HG03095 (cell line): ENCODE results near the gene ZNF705A.
"Not testable (repeated sequence)": the region's sequence is repeated elsewhere in the genome, so short reads cannot be mapped to it uniquely, and the experiment has no call there.

Experiments
- ATAC-seq: cut with Tn5 transposase; IDR thresholded peaks from one replicate; pipeline ENCODE4 v1.9.1; 2021; ENCODE audit warnings: moderate library complexity; ENCODE audit not compliant: unreplicated experiment

Gene ZNF705A

GRCh38 chr12:8183346-8183745 lies 26.5 kb downstream of the ZNF705A start:
- ATAC-seq = not testable (repeated sequence)

GRCh38 chr12:8184206-8184605 lies 27.4 kb downstream of the ZNF705A start:
- not testable (repeated sequence) for ATAC-seq

GRCh38 chr12:8188088-8188487 lies 31.3 kb downstream of the ZNF705A start:
- not testable (repeated sequence) for ATAC-seq

- ATAC-seq = not testable (repeated sequence)
Observed at GRCh38 chr12:8197685-8198308, 41.0 kb downstream of the ZNF705A start.

- ATAC-seq = not testable (repeated sequence)
Observed at GRCh38 chr12:8218711-8219382, 62.0 kb downstream of the ZNF705A start.

- ATAC-seq = not testable (repeated sequence)
Observed at GRCh38 chr12:8221375-8221774, 64.6 kb downstream of the ZNF705A start.

- ATAC-seq = not testable (repeated sequence)
Observed at GRCh38 chr12:8221844-8222243, 65.0 kb downstream of the ZNF705A start.

GRCh38 chr12:8222303-8222702 lies 65.5 kb downstream of the ZNF705A start:
- not testable (repeated sequence) for ATAC-seq

- ATAC-seq = not testable (repeated sequence)
Observed at GRCh38 chr12:8223646-8224045, 66.8 kb downstream of the ZNF705A start.

- ATAC-seq = not testable (repeated sequence)
Observed at GRCh38 chr12:8224782-8225181, 68.0 kb downstream of the ZNF705A start.

GRCh38 chr12:8226355-8226754 lies 69.5 kb downstream of the ZNF705A start:
- no peak for ATAC-seq

- ATAC-seq = not testable (repeated sequence)
Observed at GRCh38 chr12:8226992-8227731, 70.3 kb downstream of the ZNF705A start, which contains the start of gene FAM90A1. Gene FAM90A1, minus strand, starts transcription at chr12:8227618. Its CDS starts 2,786 bp downstream, at chr12:8224832.

GRCh38 chr12:8227732-8228077 lies 70.9 kb downstream of the ZNF705A start:
- ATAC-seq = not testable (repeated sequence)

GRCh38 chr12:8228607-8229006 lies 71.8 kb downstream of the ZNF705A start:
- ATAC-seq = not testable (repeated sequence)

GRCh38 chr12:8229486-8229885 lies 72.7 kb downstream of the ZNF705A start:
- not testable (repeated sequence) for ATAC-seq
